WTC11 (cell line): Measurements from ENCODE around the gene KCNJ15. TPM values are rescaled to one million over a fixed set of nuclear protein-coding genes. Genes with fewer than 3 reads are reported as not detected.

ENCODE experiments used
- ATAC-seq: fragments of 200-7000 bp; cut with Tn5 transposase; 2 replicates; pipeline ENCODE4 v1.10.0; 2021; ENCODE audit warnings: mild to moderate bottlenecking, moderate library complexity
- CTCF ChIA-PET: fragments of 300-600 bp; sonication (Branson Sonifier 250); formaldehyde crosslinking; loops from one replicate; lab custom pipeline; 2021; ENCODE audit warnings: antibody characterized with exemption; lab: Charles Lee
- POLR2A ChIA-PET: fragments of 350-600 bp; sonication (Branson Sonifier 250); formaldehyde crosslinking; loops from one replicate; lab custom pipeline; 2021; ENCODE audit warnings: antibody characterized with exemption; lab: Charles Lee
- DNase-seq: peaks from one replicate; pipeline ENCODE4 v3.0.0; 2021; ENCODE audit warnings: low spot score
- H3K27ac Mint-ChIP-seq: 2 replicates; pipeline ENCODE4 v1.8.0; 2021; ENCODE audit warnings: mixed read lengths
- H3K27me3 Mint-ChIP-seq: 2 replicates; pipeline ENCODE4 v1.8.0; 2021; ENCODE audit warnings: low read depth, mild to moderate bottlenecking, moderate library complexity, mixed read lengths
- H3K36me3 Mint-ChIP-seq: 2 replicates; pipeline ENCODE4 v1.8.0; 2021; ENCODE audit warnings: mixed read lengths
- H3K4me1 Mint-ChIP-seq: 2 replicates; pipeline ENCODE4 v1.8.0; 2022; ENCODE audit warnings: mixed read lengths
- H3K4me3 Mint-ChIP-seq: 2 replicates; pipeline ENCODE4 v1.8.0; 2021; ENCODE audit warnings: mild to moderate bottlenecking, moderate library complexity, mixed read lengths
- H3K9me3 Mint-ChIP-seq: 2 replicates; pipeline ENCODE4 v1.8.0; 2021; ENCODE audit warnings: mixed read lengths
- ELF4 ChIP-seq: sonication (generic); formaldehyde crosslinking; IDR thresholded peaks from 2 replicates; pipeline ENCODE4 v1.8.1; 2022; ENCODE audit warnings: low read depth, mild to moderate bottlenecking, moderate library complexity, missing genetic modification reagents
- ESRRA ChIP-seq: sonication (generic); formaldehyde crosslinking; IDR thresholded peaks from 2 replicates; pipeline ENCODE4 v1.8.1; 2022; ENCODE audit warnings: mild to moderate bottlenecking, missing genetic modification reagents, borderline replicate concordance
- FOXJ3 ChIP-seq: sonication (generic); formaldehyde crosslinking; IDR thresholded peaks from 2 replicates; pipeline ENCODE4 v1.9.0; 2021; ENCODE audit warnings: missing genetic modification reagents, mild to moderate bottlenecking, borderline replicate concordance
- GABPB1 ChIP-seq: sonication (generic); formaldehyde crosslinking; IDR thresholded peaks from 2 replicates; pipeline ENCODE4 v1.8.1; 2023; ENCODE audit warnings: mild to moderate bottlenecking, missing genetic modification reagents
- GRHL2 ChIP-seq: fragments of 250-450 bp; sonication (Bioruptor Pico); IDR thresholded peaks from 2 replicates; pipeline ENCODE4 v1.8.0; 2022; ENCODE audit warnings: mild to moderate bottlenecking, moderate library complexity; ENCODE audit not compliant: insufficient replicate concordance, severe bottlenecking
- HMGA2 ChIP-seq: fragments of 250-450 bp; sonication (Bioruptor Pico); IDR thresholded peaks from 2 replicates; pipeline ENCODE4 v1.4.0; 2021; ENCODE audit warnings: mild to moderate bottlenecking, moderate library complexity
- IRF2 ChIP-seq: sonication (generic); formaldehyde crosslinking; IDR thresholded peaks from 2 replicates; pipeline ENCODE4 v1.8.0; 2022; ENCODE audit warnings: low read depth, missing genetic modification reagents, borderline replicate concordance
- JAZF1 ChIP-seq: fragments of 250-450 bp; sonication (Bioruptor Pico); IDR thresholded peaks from 2 replicates; pipeline ENCODE4 v1.9.0; 2021; ENCODE audit warnings: moderate library complexity, mild to moderate bottlenecking, inconsistent platforms
- JUN ChIP-seq: sonication (generic); formaldehyde crosslinking; IDR thresholded peaks from 2 replicates; pipeline ENCODE4 v1.8.0; 2023; ENCODE audit warnings: mild to moderate bottlenecking, missing genetic modification reagents
- NFATC4 ChIP-seq: fragments of 250-450 bp; sonication (Bioruptor Pico); IDR thresholded peaks from 2 replicates; pipeline ENCODE4 v1.9.0; 2021; ENCODE audit warnings: mild to moderate bottlenecking
- NFYB ChIP-seq: sonication (generic); formaldehyde crosslinking; conservative IDR thresholded peaks from 2 replicates; pipeline ENCODE4 v1.8.0; 2022; ENCODE audit warnings: low read depth, missing genetic modification reagents
- NR2C2 ChIP-seq: sonication (generic); formaldehyde crosslinking; IDR thresholded peaks from 2 replicates; pipeline ENCODE4 v1.8.0; 2022; ENCODE audit warnings: mild to moderate bottlenecking, missing genetic modification reagents
- NR3C1 ChIP-seq: sonication (generic); formaldehyde crosslinking; conservative IDR thresholded peaks from 2 replicates; pipeline ENCODE4 v1.8.1; 2023; ENCODE audit warnings: low read depth, mild to moderate bottlenecking, missing genetic modification reagents
- SMAD4 ChIP-seq: sonication (generic); formaldehyde crosslinking; IDR thresholded peaks from 2 replicates; pipeline ENCODE4 v1.8.0; 2022; ENCODE audit warnings: mild to moderate bottlenecking, missing genetic modification reagents
- TEAD4 ChIP-seq: sonication (generic); formaldehyde crosslinking; IDR thresholded peaks from 2 replicates; pipeline ENCODE4 v1.8.0; 2022; ENCODE audit warnings: mild to moderate bottlenecking, missing genetic modification reagents
- ZNF232 ChIP-seq: sonication (generic); formaldehyde crosslinking; IDR thresholded peaks from 2 replicates; pipeline ENCODE4 v1.8.0; 2022; ENCODE audit warnings: mild to moderate bottlenecking, missing genetic modification reagents
- total RNA-seq: library from RNA; stranded (reverse); gene quantifications from 3 replicates; pipeline ENCODE4 v1.2.3, GENCODE V29; 2021
- TF ChIP-seq, protein P1 (sequence below): sonication (generic); formaldehyde crosslinking; IDR thresholded peaks from 2 replicates; pipeline ENCODE4 v1.8.0; 2022; ENCODE audit warnings: mild to moderate bottlenecking, missing genetic modification reagents
- TF ChIP-seq, protein P2 (sequence below): sonication (generic); formaldehyde crosslinking; IDR thresholded peaks from 2 replicates; pipeline ENCODE4 v1.8.1; 2023; ENCODE audit warnings: mild to moderate bottlenecking, missing genetic modification reagents, moderate library complexity
- TF ChIP-seq, protein P3 (sequence below): sonication (generic); formaldehyde crosslinking; conservative IDR thresholded peaks from 2 replicates; pipeline ENCODE4 v1.8.1; 2022; ENCODE audit warnings: mild to moderate bottlenecking, missing genetic modification reagents
- TF ChIP-seq, protein P4 (sequence below): sonication (generic); formaldehyde crosslinking; IDR thresholded peaks from 2 replicates; pipeline ENCODE4 v1.8.1; 2022; ENCODE audit warnings: mild to moderate bottlenecking, missing genetic modification reagents, moderate library complexity, borderline replicate concordance
- TF ChIP-seq, protein P5 (sequence below): fragments of 250-450 bp; sonication (Bioruptor Pico); IDR thresholded peaks from 2 replicates; pipeline ENCODE4 v1.9.0; 2021; ENCODE audit warnings: moderate library complexity, mild to moderate bottlenecking, inconsistent platforms, borderline replicate concordance
- TF ChIP-seq, protein P6 (sequence below): sonication (generic); formaldehyde crosslinking; IDR thresholded peaks from 2 replicates; pipeline ENCODE4 v1.8.1; 2023; ENCODE audit warnings: mild to moderate bottlenecking, missing genetic modification reagents
- TF ChIP-seq, protein P7 (sequence below): fragments of 250-450 bp; sonication (Bioruptor Pico); IDR thresholded peaks from 2 replicates; pipeline ENCODE4 v1.9.0; 2021; ENCODE audit warnings: mild to moderate bottlenecking
- TF ChIP-seq, protein P8 (sequence below): sonication (generic); formaldehyde crosslinking; IDR thresholded peaks from 2 replicates; pipeline ENCODE4 v1.8.0; 2022; ENCODE audit warnings: mild to moderate bottlenecking, missing genetic modification reagents

The KCNJ15 gene
- total RNA-seq, 1 experiment from 2014 or later, result 0.57 TPM

DNA sequence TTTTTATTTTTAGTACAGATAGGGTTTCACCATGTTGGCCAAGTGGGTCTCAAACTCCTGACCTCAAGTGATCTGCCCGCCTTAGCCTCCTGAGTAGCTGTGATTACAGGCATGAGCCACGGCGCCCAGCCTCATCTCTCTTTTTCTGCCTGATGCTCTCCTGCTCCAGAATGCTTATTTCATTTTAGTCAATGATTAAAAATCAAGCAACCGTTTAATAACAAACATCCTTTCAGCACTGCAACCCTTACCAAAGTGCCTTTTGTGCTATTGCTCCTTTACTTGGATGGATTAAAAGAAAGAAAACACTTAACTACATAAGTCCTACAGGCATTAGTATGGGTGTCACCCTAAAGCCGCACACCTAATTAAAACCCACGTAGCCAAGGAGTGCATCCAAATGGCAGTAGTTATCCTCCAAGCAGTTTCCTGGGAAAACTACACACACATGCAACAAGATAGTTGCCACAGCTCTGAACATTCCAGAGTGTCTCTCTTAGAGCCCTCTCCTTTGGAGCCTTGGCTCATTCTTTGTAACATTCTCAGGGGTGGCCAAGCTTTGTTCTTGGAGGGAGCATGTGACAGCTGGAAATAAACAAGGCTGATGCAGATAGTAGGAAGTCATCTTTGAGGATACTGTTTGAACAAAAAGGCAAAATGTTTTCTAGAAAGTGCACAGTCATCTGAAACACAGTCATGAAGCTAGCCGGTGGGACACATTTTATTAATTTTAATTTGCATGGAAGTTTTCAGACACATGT is 51.2 kb downstream of the KCNJ15 start:
- DNase-seq (no peak), ATAC-seq (no peak)
- POLR2A ChIA-PET, result interaction anchor here (0.6 kb wide), 1 partner anchor 298 kb away, joined by 3 read pairs; no protein-coding TSS in a partner anchor
- peaks cover 25% of the 10 kb centered on the region for H3K27me3 Mint-ChIP-seq
- peaks cover 12% of the 10 kb centered on the region for H3K4me1 Mint-ChIP-seq
- TF ChIP-seq, protein P1, sequence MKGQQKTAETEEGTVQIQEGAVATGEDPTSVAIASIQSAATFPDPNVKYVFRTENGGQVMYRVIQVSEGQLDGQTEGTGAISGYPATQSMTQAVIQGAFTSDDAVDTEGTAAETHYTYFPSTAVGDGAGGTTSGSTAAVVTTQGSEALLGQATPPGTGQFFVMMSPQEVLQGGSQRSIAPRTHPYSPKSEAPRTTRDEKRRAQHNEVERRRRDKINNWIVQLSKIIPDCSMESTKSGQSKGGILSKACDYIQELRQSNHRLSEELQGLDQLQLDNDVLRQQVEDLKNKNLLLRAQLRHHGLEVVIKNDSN (CRISPR knock-in tag), result no peak
- TF ChIP-seq SMAD4 (CRISPR knock-in tag), result no peak
- TF ChIP-seq ESRRA (CRISPR knock-in tag), result no peak
- TF ChIP-seq JAZF1 (CRISPR knock-in tag), result no peak
- TF ChIP-seq JUN (CRISPR knock-in tag), result no peak
- TF ChIP-seq, protein P2, sequence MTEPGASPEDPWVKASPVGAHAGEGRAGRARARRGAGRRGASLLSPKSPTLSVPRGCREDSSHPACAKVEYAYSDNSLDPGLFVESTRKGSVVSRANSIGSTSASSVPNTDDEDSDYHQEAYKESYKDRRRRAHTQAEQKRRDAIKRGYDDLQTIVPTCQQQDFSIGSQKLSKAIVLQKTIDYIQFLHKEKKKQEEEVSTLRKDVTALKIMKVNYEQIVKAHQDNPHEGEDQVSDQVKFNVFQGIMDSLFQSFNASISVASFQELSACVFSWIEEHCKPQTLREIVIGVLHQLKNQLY (CRISPR knock-in tag), result no peak
- TF ChIP-seq IRF2 (CRISPR knock-in tag), result no peak
- no peak for TF ChIP-seq NFYB (CRISPR knock-in tag)
- no peak for TF ChIP-seq GABPB1 (CRISPR knock-in tag)
- TF ChIP-seq, protein P3, sequence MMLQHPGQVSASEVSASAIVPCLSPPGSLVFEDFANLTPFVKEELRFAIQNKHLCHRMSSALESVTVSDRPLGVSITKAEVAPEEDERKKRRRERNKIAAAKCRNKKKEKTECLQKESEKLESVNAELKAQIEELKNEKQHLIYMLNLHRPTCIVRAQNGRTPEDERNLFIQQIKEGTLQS, result no peak
- no peak for TF ChIP-seq NR3C1
- 0 out of 2 replicates have a peak, but pooled peaks cover 4% of the 10 kb centered on the region for H3K9me3 Mint-ChIP-seq
- no peaks in the 10 kb centered on the region for H3K36me3 Mint-ChIP-seq
- CTCF ChIA-PET, result interaction anchor here (1.5 kb wide), 1 partner anchor 26 kb away, joined by 3 read pairs; no protein-coding TSS in a partner anchor
- no peak overlapping the region for H3K4me3 Mint-ChIP-seq
- no peak overlapping the region for H3K27ac Mint-ChIP-seq

DNA sequence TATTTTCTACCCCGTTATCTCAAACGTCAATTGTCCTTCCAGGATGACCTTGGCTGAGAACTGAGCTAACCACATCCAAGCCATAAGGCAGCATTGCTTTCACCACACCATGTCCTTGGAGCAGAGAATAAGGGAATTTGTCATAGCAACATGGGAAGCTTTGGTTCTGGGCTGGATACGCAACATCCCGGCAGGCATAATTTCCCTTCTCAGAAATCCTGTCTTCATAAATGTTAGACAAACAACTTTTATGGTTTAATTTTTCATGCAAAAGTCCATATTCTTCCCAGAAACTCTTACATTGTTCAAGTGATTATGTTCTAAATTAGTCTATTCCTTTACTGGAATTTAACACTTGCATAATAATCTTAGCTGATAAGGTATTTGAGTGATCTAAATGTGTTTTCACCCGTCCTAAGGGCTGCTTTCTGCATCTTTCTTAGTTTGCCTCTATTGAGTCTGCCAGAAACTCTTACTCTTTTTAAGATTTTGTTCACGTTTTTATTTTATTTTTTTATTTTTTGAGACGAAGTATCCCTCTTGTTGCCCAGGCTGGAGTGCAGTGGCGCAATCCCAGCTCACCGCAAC is 51.8 kb downstream of the KCNJ15 start:
- CTCF ChIA-PET, result interaction anchor here (1.5 kb wide), 1 partner anchor 25 kb away, joined by 3 read pairs; no protein-coding TSS in a partner anchor
- 0 out of 2 replicates have a peak, but pooled peaks cover 4% of the 10 kb centered on the region for H3K9me3 Mint-ChIP-seq
- peaks cover 12% of the 10 kb centered on the region for H3K4me1 Mint-ChIP-seq
- no peak for DNase-seq
- H3K36me3 Mint-ChIP-seq, result no peaks in the 10 kb centered on the region
- H3K27ac Mint-ChIP-seq, result no peak overlapping the region
- peaks cover 32% of the 10 kb centered on the region for H3K27me3 Mint-ChIP-seq
- ATAC-seq, result no peak
- H3K4me3 Mint-ChIP-seq, result no peak overlapping the region
- POLR2A ChIA-PET, result no interaction called here
- TF ChIP-seq, protein P4, sequence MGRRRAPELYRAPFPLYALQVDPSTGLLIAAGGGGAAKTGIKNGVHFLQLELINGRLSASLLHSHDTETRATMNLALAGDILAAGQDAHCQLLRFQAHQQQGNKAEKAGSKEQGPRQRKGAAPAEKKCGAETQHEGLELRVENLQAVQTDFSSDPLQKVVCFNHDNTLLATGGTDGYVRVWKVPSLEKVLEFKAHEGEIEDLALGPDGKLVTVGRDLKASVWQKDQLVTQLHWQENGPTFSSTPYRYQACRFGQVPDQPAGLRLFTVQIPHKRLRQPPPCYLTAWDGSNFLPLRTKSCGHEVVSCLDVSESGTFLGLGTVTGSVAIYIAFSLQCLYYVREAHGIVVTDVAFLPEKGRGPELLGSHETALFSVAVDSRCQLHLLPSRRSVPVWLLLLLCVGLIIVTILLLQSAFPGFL (CRISPR knock-in tag), result no peak
- TF ChIP-seq ZNF232 (CRISPR knock-in tag), result no peak
- TF ChIP-seq FOXJ3 (CRISPR knock-in tag), result no peak
- TF ChIP-seq, protein P5, sequence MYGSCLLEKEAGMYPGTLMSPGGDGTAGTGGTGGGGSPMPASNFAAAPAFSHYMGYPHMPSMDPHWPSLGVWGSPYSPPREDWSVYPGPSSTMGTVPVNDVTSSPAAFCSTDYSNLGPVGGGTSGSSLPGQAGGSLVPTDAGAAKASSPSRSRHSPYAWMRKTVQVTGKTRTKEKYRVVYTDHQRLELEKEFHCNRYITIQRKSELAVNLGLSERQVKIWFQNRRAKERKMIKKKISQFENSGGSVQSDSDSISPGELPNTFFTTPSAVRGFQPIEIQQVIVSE (CRISPR knock-in tag), result no peak
- no peak for TF ChIP-seq GRHL2 (CRISPR knock-in tag)
- no peak for TF ChIP-seq ELF4 (CRISPR knock-in tag)
- TF ChIP-seq, protein P6, sequence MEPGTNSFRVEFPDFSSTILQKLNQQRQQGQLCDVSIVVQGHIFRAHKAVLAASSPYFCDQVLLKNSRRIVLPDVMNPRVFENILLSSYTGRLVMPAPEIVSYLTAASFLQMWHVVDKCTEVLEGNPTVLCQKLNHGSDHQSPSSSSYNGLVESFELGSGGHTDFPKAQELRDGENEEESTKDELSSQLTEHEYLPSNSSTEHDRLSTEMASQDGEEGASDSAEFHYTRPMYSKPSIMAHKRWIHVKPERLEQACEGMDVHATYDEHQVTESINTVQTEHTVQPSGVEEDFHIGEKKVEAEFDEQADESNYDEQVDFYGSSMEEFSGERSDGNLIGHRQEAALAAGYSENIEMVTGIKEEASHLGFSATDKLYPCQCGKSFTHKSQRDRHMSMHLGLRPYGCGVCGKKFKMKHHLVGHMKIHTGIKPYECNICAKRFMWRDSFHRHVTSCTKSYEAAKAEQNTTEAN (CRISPR knock-in tag), result no peak
- TF ChIP-seq, protein P7, sequence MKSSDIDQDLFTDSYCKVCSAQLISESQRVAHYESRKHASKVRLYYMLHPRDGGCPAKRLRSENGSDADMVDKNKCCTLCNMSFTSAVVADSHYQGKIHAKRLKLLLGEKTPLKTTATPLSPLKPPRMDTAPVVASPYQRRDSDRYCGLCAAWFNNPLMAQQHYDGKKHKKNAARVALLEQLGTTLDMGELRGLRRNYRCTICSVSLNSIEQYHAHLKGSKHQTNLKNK (CRISPR knock-in tag), result no peak
- no peak for TF ChIP-seq NR2C2 (CRISPR knock-in tag)
- TF ChIP-seq, protein P8, sequence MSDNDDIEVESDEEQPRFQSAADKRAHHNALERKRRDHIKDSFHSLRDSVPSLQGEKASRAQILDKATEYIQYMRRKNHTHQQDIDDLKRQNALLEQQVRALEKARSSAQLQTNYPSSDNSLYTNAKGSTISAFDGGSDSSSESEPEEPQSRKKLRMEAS, result no peak
- TF ChIP-seq TEAD4 (CRISPR knock-in tag), result no peak
- TF ChIP-seq NFATC4, result no peak
- no peak for TF ChIP-seq HMGA2
- no peak for TF ChIP-seq GABPB1 (CRISPR knock-in tag)
